Vagina (tissue), 2 donors: ENCODE measurements around the gene NRXN2.

ENCODE experiments used
- CTCF ChIP-seq, 3 experiments: fragments of 450-650 bp in 2 of 3; fragments of 200-600 bp in 1 of 3; sonication (generic) in 1 of 3; IDR thresholded peaks; one replicate each; pipeline ENCODE4 v1.5.1; 2017 to 2019; ENCODE audit warnings: antibody characterized with exemption in 3 of 3, mild to moderate bottlenecking in 2 of 3, moderate library complexity in 2 of 3
- POLR2A ChIP-seq, 2 donors: fragments of 450-650 bp; IDR thresholded peaks; one replicate each; pipeline ENCODE4 v1.6.1; 2017; ENCODE audit warnings: antibody characterized with exemption in 2 of 2, mild to moderate bottlenecking in 2 of 2, moderate library complexity in 2 of 2

- TF ChIP-seq CTCF (IDR thresholded peaks at IDR 0.05) (no peak), POLR2A (IDR thresholded peaks at IDR 0.05) (no peak)
Measured at GRCh38 chr11:64742087-64742888, 19.3 kb upstream of the NRXN2 start.
